Measurements from ENCODE around the gene CARD11. TPM values are rescaled to one million over a fixed set of nuclear protein-coding genes. Genes with fewer than 3 reads are reported as not detected.

CARD11 gene
- polyA plus RNA-seq, 1 experiment: not detected

DNA sequence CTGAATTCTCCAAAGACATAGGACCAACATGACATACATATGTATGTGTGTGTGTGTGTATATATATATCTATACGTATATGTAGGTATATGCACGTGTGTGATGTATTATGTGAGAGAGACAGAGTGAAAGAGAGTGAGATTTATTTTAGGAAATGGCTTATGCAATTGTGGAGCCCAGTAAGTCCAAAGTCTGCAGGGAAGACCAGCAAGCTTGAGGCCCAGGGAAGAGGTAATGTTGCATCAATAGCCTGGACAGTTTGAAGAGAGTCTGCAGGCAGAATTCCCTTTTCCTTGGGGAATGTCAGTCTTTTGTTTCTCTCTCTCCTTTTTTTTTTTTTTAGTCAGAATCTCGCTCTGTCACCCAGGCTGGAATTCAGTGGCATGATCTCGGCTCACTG lies 33.0 kb upstream of the CARD11 start:
- ChIA-PET POLR2A (no interaction called here), CTCF (no interaction called here)
- Histone ChIP-seq H3K36me3 (ENCODE audit: control insufficient read depth, insufficient read depth, low read length) (no peaks in the 10 kb centered on the region), H3K27me3 (ENCODE audit: control insufficient read depth, insufficient read depth, low read length) (no peaks in the 10 kb centered on the region), H3K4me3 (ENCODE audit: low read depth, low read length) (no peak overlapping the region)
- TF ChIP-seq, protein P1, sequence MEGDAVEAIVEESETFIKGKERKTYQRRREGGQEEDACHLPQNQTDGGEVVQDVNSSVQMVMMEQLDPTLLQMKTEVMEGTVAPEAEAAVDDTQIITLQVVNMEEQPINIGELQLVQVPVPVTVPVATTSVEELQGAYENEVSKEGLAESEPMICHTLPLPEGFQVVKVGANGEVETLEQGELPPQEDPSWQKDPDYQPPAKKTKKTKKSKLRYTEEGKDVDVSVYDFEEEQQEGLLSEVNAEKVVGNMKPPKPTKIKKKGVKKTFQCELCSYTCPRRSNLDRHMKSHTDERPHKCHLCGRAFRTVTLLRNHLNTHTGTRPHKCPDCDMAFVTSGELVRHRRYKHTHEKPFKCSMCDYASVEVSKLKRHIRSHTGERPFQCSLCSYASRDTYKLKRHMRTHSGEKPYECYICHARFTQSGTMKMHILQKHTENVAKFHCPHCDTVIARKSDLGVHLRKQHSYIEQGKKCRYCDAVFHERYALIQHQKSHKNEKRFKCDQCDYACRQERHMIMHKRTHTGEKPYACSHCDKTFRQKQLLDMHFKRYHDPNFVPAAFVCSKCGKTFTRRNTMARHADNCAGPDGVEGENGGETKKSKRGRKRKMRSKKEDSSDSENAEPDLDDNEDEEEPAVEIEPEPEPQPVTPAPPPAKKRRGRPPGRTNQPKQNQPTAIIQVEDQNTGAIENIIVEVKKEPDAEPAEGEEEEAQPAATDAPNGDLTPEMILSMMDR (IDR thresholded peaks at IDR 0.05; ENCODE audit: insufficient read depth, low read depth, low read length): no peak
- DNase-seq (ENCODE audit: low read depth): no peak

- H3K27me3 ChIP-seq (ENCODE audit: control insufficient read depth, insufficient read depth, low read length): no peaks in the 10 kb centered on the region
- no peaks in the 10 kb centered on the region for H3K36me3 ChIP-seq (ENCODE audit: control insufficient read depth, insufficient read depth, low read length)
- ChIA-PET CTCF (no interaction called here), POLR2A (no interaction called here)
- H3K4me3 ChIP-seq (ENCODE audit: low read depth, low read length): no peak overlapping the region
- DNase-seq (ENCODE audit: low read depth): no peak
- TF ChIP-seq, protein P1 (IDR thresholded peaks at IDR 0.05; ENCODE audit: insufficient read depth, low read depth, low read length): no peak
Measured at GRCh38 chr7:3076163-3076562, 32.5 kb upstream of the CARD11 start.

- H3K36me3 ChIP-seq (ENCODE audit: control insufficient read depth, insufficient read depth, low read length): no peaks in the 10 kb centered on the region
- DNase-seq (ENCODE audit: low read depth): no peak
- H3K4me3 ChIP-seq (ENCODE audit: low read depth, low read length): no peak overlapping the region
- TF ChIP-seq, protein P1 (IDR thresholded peaks at IDR 0.05; ENCODE audit: insufficient read depth, low read depth, low read length): no peak
- H3K27me3 ChIP-seq (ENCODE audit: control insufficient read depth, insufficient read depth, low read length): no peaks in the 10 kb centered on the region
- CTCF ChIA-PET: interaction anchor here (1.3 kb wide), 1 partner anchor 31 kb away, joined by 4 read pairs; no protein-coding TSS in a partner anchor
- POLR2A ChIA-PET: no interaction called here
Measured at GRCh38 chr7:3075441-3075840, 31.8 kb upstream of the CARD11 start.

DNA sequence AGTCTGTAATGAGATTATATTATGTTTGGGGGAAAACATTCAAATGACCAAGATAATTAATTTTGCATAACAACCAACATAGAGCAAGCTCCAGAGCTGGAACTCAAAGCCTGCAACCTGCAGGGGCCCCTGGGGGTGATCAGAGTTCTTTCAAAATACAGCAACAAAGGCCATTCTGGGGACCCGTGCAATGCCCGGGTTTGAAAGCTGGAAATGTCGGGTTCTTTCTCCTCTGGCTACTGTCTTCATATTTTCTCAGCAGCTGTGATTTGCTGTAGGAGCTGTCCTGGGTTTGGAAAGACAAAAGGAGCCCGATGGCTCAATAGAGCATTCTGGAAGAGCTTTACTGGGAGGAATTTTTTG lies 30.8 kb upstream of the CARD11 start:
- no peak for DNase-seq (ENCODE audit: low read depth)
- TF ChIP-seq, protein P1 (IDR thresholded peaks at IDR 0.05; ENCODE audit: insufficient read depth, low read depth, low read length): no peak
- Histone ChIP-seq H3K4me3 (ENCODE audit: low read depth, low read length) (no peak overlapping the region), H3K36me3 (ENCODE audit: control insufficient read depth, insufficient read depth, low read length) (no peaks in the 10 kb centered on the region), H3K27me3 (ENCODE audit: control insufficient read depth, insufficient read depth, low read length) (no peaks in the 10 kb centered on the region)
- CTCF ChIA-PET: interaction anchor here (1.3 kb wide), 1 partner anchor 32 kb away, joined by 4 read pairs; no protein-coding TSS in a partner anchor
- POLR2A ChIA-PET: no interaction called here

GRCh38 chr7:3073763-3074458 lies 30.2 kb upstream of the CARD11 start:
- no peak for DNase-seq (ENCODE audit: low read depth)
- H3K27me3 ChIP-seq (ENCODE audit: control insufficient read depth, insufficient read depth, low read length): no peaks in the 10 kb centered on the region
- H3K4me3 ChIP-seq (ENCODE audit: low read depth, low read length): no peak overlapping the region
- ChIA-PET CTCF (interaction anchor here (1.3 kb wide), 1 partner anchor 32 kb away, joined by 4 read pairs; no protein-coding TSS in a partner anchor), POLR2A (no interaction called here)
- no peaks in the 10 kb centered on the region for H3K36me3 ChIP-seq (ENCODE audit: control insufficient read depth, insufficient read depth, low read length)
- TF ChIP-seq, protein P1 (IDR thresholded peaks at IDR 0.05; ENCODE audit: insufficient read depth, low read depth, low read length): no peak

Data from BJ (cell line).